ENCODE results near the gene BLVRA. TPM values are rescaled to one million over a fixed set of nuclear protein-coding genes. Genes with fewer than 3 reads are reported as not detected.

BLVRA gene
- total RNA-seq, 1 donor from 2014 or later = 10.2 TPM

GRCh38 chr7:43764807-43765491 is 6.5 kb downstream of the BLVRA start:
- POLR2A ChIA-PET = no interaction called here

DNA sequence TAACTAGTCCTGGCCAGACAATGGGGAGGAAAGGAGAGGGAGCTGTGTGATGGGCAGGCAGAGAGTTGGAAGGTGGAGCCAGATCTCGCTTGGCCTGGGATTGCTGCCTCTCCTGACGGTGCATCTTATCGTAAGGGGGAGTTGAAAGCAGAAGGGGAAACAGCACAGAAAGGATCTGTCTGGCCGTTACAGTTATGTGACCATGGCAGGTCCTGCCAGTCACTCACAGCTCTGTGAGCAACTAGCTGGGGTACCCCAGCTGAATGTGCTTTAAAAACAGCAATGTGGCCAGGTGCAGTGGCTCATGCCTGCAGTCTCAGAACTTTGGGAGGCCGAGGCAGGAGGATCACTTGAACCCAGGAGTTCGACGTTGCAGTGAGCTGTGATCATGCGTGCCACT is 8.1 kb downstream of the BLVRA start:
- ChIA-PET POLR2A (no interaction called here), CTCF (no interaction called here)
- intact Hi-C loops (cut with micrococcal nuclease) = no loop called here
- Mint-ChIP-seq H3K36me3 (ENCODE audit: low read depth) (peaks cover 2% of the 10 kb centered on the region), H3K4me1 (peaks cover 19% of the 10 kb centered on the region), H3K4me3 (no peak overlapping the region), H3K27me3 (no peaks in the 10 kb centered on the region), H3K9me3 (no peaks in the 10 kb centered on the region), H3K27ac (no peak overlapping the region)
- ATAC-seq (ENCODE audit: low read depth) (no peak), DNase-seq (no peak)
- TF ChIP-seq CTCF (IDR thresholded peaks at IDR 0.05) = no peak

More at GRCh38 chr7:43764807-43765491, 6.5 kb downstream of the BLVRA start:
- CTCF ChIA-PET = interaction anchor here (1.3 kb wide), 1 partner anchor 182 kb away, joined by 4 read pairs; the partner anchor contains the start of gene STK17A
- no peak for TF ChIP-seq CTCF (IDR thresholded peaks at IDR 0.05)
- Mint-ChIP-seq H3K27me3 (no peaks in the 10 kb centered on the region), H3K9me3 (no peaks in the 10 kb centered on the region), H3K4me1 (peaks cover 19% of the 10 kb centered on the region), H3K4me3 (no peak overlapping the region), H3K36me3 (ENCODE audit: low read depth) (no peaks in the 10 kb centered on the region), H3K27ac (no peak overlapping the region)
- ATAC-seq (ENCODE audit: low read depth) = no peak
- intact Hi-C loops (cut with micrococcal nuclease) = loop anchor here (2.0 kb wide), 1 partner anchor 74 kb away; no protein-coding TSS in a partner anchor
- DNase-seq = no peak

DNA sequence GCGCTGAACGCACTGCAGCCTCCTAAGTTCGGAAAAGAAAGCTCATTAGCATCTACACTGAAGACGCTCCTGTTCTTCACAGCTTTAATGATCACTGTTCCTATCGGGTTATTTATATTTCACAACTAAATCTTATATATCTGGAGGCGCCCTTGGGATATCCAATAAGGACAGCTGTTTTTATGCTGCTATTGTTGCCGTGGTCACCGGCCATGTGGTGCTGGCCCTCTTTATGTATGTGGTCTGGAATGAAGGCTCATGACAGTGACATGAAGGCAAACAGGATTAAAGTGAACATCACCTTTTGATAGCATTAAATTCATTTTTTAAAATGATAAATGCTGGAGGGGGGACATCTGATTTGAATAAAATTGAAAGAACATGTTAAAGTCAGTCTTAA is 8.8 kb downstream of the BLVRA start:
- no peak overlapping the region for H3K4me3 Mint-ChIP-seq
- no peak for TF ChIP-seq CTCF (IDR thresholded peaks at IDR 0.05)
- no peaks in the 10 kb centered on the region for H3K9me3 Mint-ChIP-seq
- H3K4me1 Mint-ChIP-seq = peaks cover 17% of the 10 kb centered on the region
- CTCF ChIA-PET = no interaction called here
- ATAC-seq (ENCODE audit: low read depth) (no peak), DNase-seq (no peak)
- POLR2A ChIA-PET = no interaction called here
- H3K27ac Mint-ChIP-seq = no peak overlapping the region
- peaks cover 3% of the 10 kb centered on the region for H3K36me3 Mint-ChIP-seq (ENCODE audit: low read depth)
- no peaks in the 10 kb centered on the region for H3K27me3 Mint-ChIP-seq
- intact Hi-C loops (cut with micrococcal nuclease) = no loop called here

DNA sequence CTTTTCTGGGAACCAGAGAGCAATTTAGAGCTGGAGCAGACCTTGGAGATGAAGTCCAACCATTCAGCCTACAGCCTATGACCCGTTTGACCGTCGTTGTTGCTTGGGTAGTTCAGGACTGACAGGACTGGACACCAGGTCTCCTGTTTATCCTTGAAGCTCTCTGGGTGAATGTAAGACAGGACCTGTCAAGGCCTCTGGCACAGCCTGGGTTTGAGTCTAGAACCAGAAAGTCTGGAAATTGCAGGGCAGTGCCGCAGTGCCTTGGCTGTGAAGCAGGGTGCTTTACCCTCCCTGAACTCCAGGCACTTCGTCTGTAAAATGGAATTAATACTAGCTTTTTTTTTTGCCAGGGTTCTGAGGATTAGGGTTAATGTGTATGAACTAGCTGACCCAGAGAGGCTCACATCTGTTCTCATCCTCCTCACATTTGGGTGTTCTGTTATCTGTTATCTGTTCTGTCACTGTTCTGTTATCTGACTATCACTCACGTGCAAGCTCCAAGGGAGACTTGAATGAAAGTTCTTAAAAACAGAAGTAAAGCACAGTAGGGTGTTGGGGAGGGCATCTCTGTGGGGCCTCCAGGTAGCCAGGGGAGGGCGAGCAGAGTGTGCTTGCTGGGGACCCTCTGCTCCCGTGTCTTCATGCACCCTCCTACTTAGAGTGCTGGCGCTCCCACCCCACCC is 9.9 kb downstream of the BLVRA start:
- ChIA-PET CTCF (no interaction called here), POLR2A (interaction anchor here (0.7 kb wide), 1 partner anchor 147 kb away, joined by 3 read pairs; no protein-coding TSS in a partner anchor)
- intact Hi-C loops (cut with micrococcal nuclease) = no loop called here
- H3K27ac Mint-ChIP-seq = no peak overlapping the region
- H3K4me1 Mint-ChIP-seq = peaks cover 16% of the 10 kb centered on the region
- no peak for DNase-seq
- H3K9me3 Mint-ChIP-seq = no peaks in the 10 kb centered on the region
- H3K36me3 Mint-ChIP-seq (ENCODE audit: low read depth) = peaks cover 5% of the 10 kb centered on the region
- no peak for TF ChIP-seq CTCF (IDR thresholded peaks at IDR 0.05)
- H3K27me3 Mint-ChIP-seq = no peaks in the 10 kb centered on the region
- no peak for ATAC-seq (ENCODE audit: low read depth)
- no peak overlapping the region for H3K4me3 Mint-ChIP-seq

GRCh38 chr7:43768887-43769272 is 10.4 kb downstream of the BLVRA start:
- ATAC-seq (ENCODE audit: low read depth) (no peak), DNase-seq (no peak)
- ChIA-PET CTCF (no interaction called here), POLR2A (interaction anchor here (0.7 kb wide), 1 partner anchor 148 kb away, joined by 3 read pairs; no protein-coding TSS in a partner anchor)
- Mint-ChIP-seq H3K27ac (no peak overlapping the region), H3K4me3 (no peak overlapping the region), H3K4me1 (peaks cover 11% of the 10 kb centered on the region), H3K9me3 (no peaks in the 10 kb centered on the region), H3K27me3 (no peaks in the 10 kb centered on the region), H3K36me3 (ENCODE audit: low read depth) (peaks cover 5% of the 10 kb centered on the region)
- intact Hi-C loops (cut with micrococcal nuclease) = no loop called here
- TF ChIP-seq CTCF (IDR thresholded peaks at IDR 0.05) = no peak
